Measurements from ENCODE around the gene GMPS. TPM values are rescaled to one million over a fixed set of nuclear protein-coding genes. Genes with fewer than 3 reads are reported as not detected.

Gene GMPS
- total and polyA plus RNA-seq, 9 of the 15 experiments (the other 6 are each of a cell fraction or from before 2014, with no cell fraction given): 73.7 to 282 (median 156) TPM

DNA sequence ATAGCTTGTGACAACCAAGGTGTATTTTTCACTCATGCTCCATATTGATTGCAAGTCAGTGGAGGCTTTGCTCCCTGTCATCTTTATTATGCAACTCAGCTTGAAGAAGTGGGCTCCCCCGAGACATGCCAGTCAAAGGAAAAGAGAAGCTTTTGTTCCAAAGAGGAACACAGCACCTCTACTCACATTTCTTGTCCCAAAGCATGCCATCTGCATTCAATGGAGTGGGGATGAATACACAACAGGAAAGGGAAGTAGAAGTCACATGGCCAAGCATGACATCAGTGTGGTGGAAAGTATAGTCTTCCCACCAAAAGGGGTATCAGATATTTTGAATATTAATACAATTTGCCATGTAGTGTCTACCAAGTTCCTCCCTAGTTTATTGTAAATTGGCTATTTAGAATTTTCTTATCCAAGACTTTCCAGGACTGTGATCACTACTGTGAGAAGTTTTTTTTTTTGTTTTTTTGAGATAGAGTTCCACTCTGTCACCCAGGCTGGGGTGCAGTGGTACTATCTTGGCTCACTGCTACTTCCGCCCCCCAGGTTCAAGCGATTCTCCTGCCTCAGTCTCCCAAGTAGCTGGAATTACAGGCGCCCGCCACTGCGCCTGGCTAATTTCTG, 114.5 kb downstream of the GMPS start:
- 42% methylated on average over 6 of the region's 6 CpGs for WGBS (ENCODE audit: insufficient coverage, low coverage, missing lambda C conversion rate)
- no TSS peak for BruUV-seq (replicated peaks)
- ATAC-seq: no peak

More for the DNA sequence above, 114.5 kb downstream of the GMPS start:
- no peaks in the 10 kb centered on the region for H3K36me3 ChIP-seq (ENCODE audit: control insufficient read depth, insufficient read depth, low read length)
- no peak overlapping the region for H3K27ac ChIP-seq (ENCODE audit: extremely low read depth, low read depth, low read length)
- no peaks in the 10 kb centered on the region for H3K79me2 ChIP-seq (ENCODE audit: control insufficient read depth, insufficient read depth, low read length)
- ChIA-PET POLR2A (no interaction called here), CTCF (ENCODE audit: low intra/inter-chr PET ratio) (no interaction called here)
- DNase-seq (ENCODE audit: extremely low read depth in 1 of 4, low spot score in 3 of 4) (no peak), FAIRE-seq (no peak)
- H3K4me1 ChIP-seq (replicated peaks in 1 of 2; ENCODE audit: control insufficient read depth in 2 of 2, insufficient read depth in 2 of 2, low read length in 2 of 2): no peaks in the 10 kb centered on the region
- intact Hi-C loops (cut with micrococcal nuclease) (loop anchor here (2.0 to 5.0 kb wide), 2 partner anchors 113 to 178 kb away; partner anchors contain the start of genes C3orf33 and GMPS), in situ Hi-C loops (cut with MboI) (no loop called here)
- peak; percentile 67 for TF ChIP-seq ATF7 (IDR thresholded peaks at IDR 0.05)
- TF ChIP-seq ZNF212 (CRISPR knock-in tag; IDR thresholded peaks at IDR 0.05): no peak
- peak; percentile 93 for TF ChIP-seq PRDM10 (IDR thresholded peaks at IDR 0.05; ENCODE audit: partially characterized antibody)
- no peaks in the 10 kb centered on the region; a peak in 1 of 5 replicates for H3K27me3 ChIP-seq (ENCODE audit: control insufficient read depth in 2 of 2, insufficient read depth in 2 of 2, low read length in 2 of 2)
- H3K9ac ChIP-seq (ENCODE audit: insufficient read depth in 1 of 2, low read depth in 2 of 2, low read length in 2 of 2): no peak overlapping the region
- 0 out of 2 replicates have a peak overlapping the region, but pooled peaks have one; percentile 3 for H2AFZ ChIP-seq (ENCODE audit: low read depth, low read length)
- no peaks in the 10 kb centered on the region for H3K9me3 ChIP-seq (replicated peaks; ENCODE audit: control insufficient read depth, insufficient read depth, low read depth, low read length)
- no peak overlapping the region for H3K4me3 ChIP-seq
- no peaks in the 10 kb centered on the region for H3K9me1 ChIP-seq (ENCODE audit: control insufficient read depth, insufficient read depth, low read length)
- H3K4me2 ChIP-seq (ENCODE audit: insufficient read depth, low read length): no peak overlapping the region
- no peaks in the 10 kb centered on the region for H4K20me1 ChIP-seq (replicated peaks; ENCODE audit: control insufficient read depth, insufficient read depth, low read length)

Measured in K562 (cell line).